ENCODE measurements around the gene CRHR2.

GRCh38 chr7:30616318-30616717 lies 65.9 kb downstream of the CRHR2 start:
- TF ChIP-seq POLR2A (IDR thresholded peaks at IDR 0.05; ENCODE audit: low read depth, low read length) (no peak), POLR2AphosphoS5 (IDR thresholded peaks at IDR 0.05; ENCODE audit: low read depth, low read length) (no peak)
